ENCODE data around the gene CDX2.

Gene CDX2

DNA sequence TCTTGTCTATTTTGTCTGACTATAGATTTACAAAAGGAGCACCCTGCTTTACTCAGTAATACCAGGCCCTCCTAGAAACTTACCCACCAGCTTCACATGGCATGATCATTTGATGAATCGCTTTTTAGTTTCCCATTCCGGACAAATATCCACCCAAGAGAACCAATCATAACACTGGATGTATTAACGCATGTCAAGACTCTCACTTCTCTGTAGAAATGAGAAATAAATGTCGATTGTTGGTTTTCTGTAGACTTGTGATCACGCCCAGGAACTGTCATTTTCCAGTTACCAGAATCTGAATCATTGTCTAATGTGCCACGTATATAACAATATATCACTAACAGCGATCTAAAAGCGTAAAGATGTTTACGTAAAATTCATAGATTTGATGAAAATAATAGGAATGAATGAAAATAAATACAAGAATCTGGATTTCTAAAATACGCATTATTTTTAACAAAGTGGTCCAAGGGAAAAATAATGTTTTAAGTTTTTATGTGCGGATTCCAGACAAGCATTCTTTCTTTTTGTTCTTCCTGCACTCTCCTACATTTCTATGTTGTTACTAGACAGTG lies 14.0 kb downstream of the CDX2 start:
- no peak for DNase-seq (ENCODE audit: low read depth, low spot score)
- Histone ChIP-seq H3K36me3 (ENCODE audit: insufficient read depth, insufficient read length, low read length) (no peaks in the 10 kb centered on the region), H3K27me3 (ENCODE audit: insufficient read depth, insufficient read length) (peaks cover 94% of the 10 kb centered on the region), H3K9me3 (ENCODE audit: insufficient read depth, low read length) (peaks cover 21% of the 10 kb centered on the region), H3K4me3 (ENCODE audit: insufficient read length, low read depth) (no peak overlapping the region), H3K9ac (ENCODE audit: insufficient read length, low read depth) (no peak overlapping the region), H3K4me1 (ENCODE audit: insufficient read depth, insufficient read length) (no peaks in the 10 kb centered on the region)
- TF ChIP-seq SUZ12 (IDR thresholded peaks at IDR 0.05; ENCODE audit: extremely low read depth, insufficient read depth, insufficient read length) (no peak), YY1 (IDR thresholded peaks at IDR 0.05; ENCODE audit: insufficient read depth, insufficient read length) (no peak), ZNF274 (IDR thresholded peaks at IDR 0.05; ENCODE audit: low read depth, low read length) (no peak)

DNA sequence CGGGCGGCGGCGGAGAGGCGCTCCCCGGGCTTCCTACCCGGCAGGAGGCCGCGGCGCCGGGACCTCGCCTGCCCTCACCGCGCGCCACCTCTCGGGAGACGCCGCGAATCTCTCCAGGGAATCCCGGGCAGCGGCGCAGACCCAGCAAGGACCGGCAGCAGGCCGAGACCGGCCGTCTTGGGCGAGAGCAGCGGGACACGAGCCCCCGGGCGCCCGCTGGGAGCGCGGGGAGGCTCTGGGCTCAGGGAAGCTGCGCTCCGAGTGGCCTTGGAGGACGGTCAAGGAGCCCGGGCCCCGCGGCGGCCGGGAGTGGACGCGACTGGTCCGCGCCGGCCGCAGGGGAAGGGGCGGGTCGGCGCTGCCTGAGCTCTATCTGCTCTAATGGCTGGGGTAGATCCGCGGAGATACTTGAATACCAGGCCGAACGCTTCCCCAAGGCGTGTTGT lies 14.7 kb downstream of the CDX2 start:
- no peak for DNase-seq (ENCODE audit: low read depth, low spot score)
- Histone ChIP-seq H3K4me1 (ENCODE audit: insufficient read depth, insufficient read length) (no peaks in the 10 kb centered on the region), H3K4me3 (ENCODE audit: insufficient read length, low read depth) (peak overlapping the region; percentile 18), H3K9ac (ENCODE audit: insufficient read length, low read depth) (peak overlapping the region; percentile 21), H3K27me3 (ENCODE audit: insufficient read depth, insufficient read length) (peaks cover 94% of the 10 kb centered on the region), H3K36me3 (ENCODE audit: insufficient read depth, insufficient read length, low read length) (no peaks in the 10 kb centered on the region), H3K9me3 (ENCODE audit: insufficient read depth, low read length) (peaks cover 21% of the 10 kb centered on the region)
- no peak for TF ChIP-seq ZNF274 (IDR thresholded peaks at IDR 0.05; ENCODE audit: low read depth, low read length)
- TF ChIP-seq SUZ12 (IDR thresholded peaks at IDR 0.05; ENCODE audit: extremely low read depth, insufficient read depth, insufficient read length), result peak; percentile 60
- no peak for TF ChIP-seq YY1 (IDR thresholded peaks at IDR 0.05; ENCODE audit: insufficient read depth, insufficient read length)

DNA sequence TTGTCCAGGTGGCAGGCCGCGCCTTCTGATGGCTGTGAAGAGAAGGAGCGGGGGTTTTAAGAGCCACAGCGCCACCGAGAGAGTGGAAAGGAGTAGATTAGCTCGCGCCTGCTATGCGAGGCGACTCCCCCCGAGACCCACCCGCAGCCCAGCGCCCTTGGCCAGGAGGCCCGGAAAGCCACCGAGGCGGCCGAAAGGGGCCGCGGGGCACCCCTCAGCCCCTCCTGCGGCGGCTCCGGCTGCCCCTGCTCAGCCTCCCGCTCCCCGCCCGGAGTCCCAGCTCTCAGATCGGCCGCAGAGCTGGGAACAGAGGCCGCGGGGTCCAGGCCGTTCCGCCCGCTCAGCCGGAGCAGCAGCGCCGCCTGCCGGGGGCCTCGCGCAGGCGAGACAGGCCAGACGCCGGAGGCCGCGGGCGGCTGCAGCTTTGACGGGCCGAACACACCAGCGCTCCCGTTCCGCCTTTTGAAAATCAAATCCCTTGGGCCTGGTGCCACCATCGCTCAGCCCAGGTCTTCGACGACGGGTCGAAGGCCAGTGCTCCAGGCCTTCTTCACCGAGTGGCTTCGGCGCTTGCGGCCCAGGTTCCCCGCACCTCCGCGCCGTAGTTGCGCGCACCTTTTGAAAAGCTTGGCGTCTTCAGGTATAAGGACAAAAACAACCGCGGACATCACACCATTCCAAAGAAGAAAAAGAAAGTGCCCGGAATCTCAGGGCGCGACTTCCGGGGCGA lies 15.3 kb downstream of the CDX2 start:
- DNase-seq (ENCODE audit: low read depth, low spot score), result no peak
- H3K4me3 ChIP-seq (ENCODE audit: insufficient read length, low read depth), result peak overlapping the region; percentile 26
- peaks cover 93% of the 10 kb centered on the region for H3K27me3 ChIP-seq (ENCODE audit: insufficient read depth, insufficient read length)
- TF ChIP-seq SUZ12 (IDR thresholded peaks at IDR 0.05; ENCODE audit: extremely low read depth, insufficient read depth, insufficient read length) (no peak), ZNF274 (IDR thresholded peaks at IDR 0.05; ENCODE audit: low read depth, low read length) (no peak), YY1 (IDR thresholded peaks at IDR 0.05; ENCODE audit: insufficient read depth, insufficient read length) (no peak)
- peaks cover 21% of the 10 kb centered on the region for H3K9me3 ChIP-seq (ENCODE audit: insufficient read depth, low read length)
- H3K36me3 ChIP-seq (ENCODE audit: insufficient read depth, insufficient read length, low read length), result no peaks in the 10 kb centered on the region
- H3K4me1 ChIP-seq (ENCODE audit: insufficient read depth, insufficient read length), result no peaks in the 10 kb centered on the region
- no peak overlapping the region for H3K9ac ChIP-seq (ENCODE audit: insufficient read length, low read depth)

DNA sequence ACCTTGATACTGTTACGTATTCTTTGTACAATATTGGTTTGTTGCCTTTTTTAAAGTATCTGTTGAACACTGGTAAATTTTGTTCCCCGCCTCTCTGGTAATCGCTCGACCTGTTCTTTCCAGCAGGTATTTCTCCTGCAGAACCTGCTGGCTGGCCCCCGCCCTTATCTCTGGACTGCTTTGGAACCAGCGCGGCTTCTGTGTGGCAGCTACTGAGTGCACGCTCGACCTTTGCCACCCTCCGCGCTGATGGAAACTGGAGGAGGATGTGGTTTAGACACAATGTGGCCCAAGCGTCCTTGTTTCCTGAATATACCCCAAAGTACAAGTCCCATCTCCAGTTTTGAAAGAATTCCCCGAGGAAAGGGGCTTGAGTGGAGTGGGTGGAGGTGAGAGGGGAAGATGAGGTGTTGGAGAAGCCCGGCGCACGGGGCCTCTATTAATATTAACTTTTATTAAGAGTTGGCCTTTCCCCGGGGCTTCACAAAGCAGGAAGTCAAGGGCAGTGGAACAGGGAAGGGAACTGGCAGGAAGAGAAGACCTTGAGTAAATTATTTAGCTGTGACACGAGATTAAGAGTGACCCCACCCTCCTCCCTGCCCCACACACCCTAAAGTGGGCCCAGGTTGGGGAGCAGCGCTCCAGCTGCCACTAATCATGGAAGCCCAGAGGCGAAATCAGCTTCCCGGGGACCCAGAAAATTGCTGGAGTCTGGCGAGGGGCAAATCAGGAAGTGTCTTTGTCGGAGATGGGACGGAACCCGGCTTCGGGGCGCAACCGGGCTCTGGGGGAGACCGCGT lies 16.0 kb downstream of the CDX2 start:
- Histone ChIP-seq H3K4me1 (ENCODE audit: insufficient read depth, insufficient read length) (no peaks in the 10 kb centered on the region), H3K9ac (ENCODE audit: insufficient read length, low read depth) (no peak overlapping the region), H3K9me3 (ENCODE audit: insufficient read depth, low read length) (peaks cover 21% of the 10 kb centered on the region), H3K27me3 (ENCODE audit: insufficient read depth, insufficient read length) (peaks cover 89% of the 10 kb centered on the region), H3K36me3 (ENCODE audit: insufficient read depth, insufficient read length, low read length) (no peaks in the 10 kb centered on the region), H3K4me3 (ENCODE audit: insufficient read length, low read depth) (peak overlapping the region; percentile 26)
- no peak for TF ChIP-seq YY1 (IDR thresholded peaks at IDR 0.05; ENCODE audit: insufficient read depth, insufficient read length)
- no peak for TF ChIP-seq ZNF274 (IDR thresholded peaks at IDR 0.05; ENCODE audit: low read depth, low read length)
- no peak for TF ChIP-seq SUZ12 (IDR thresholded peaks at IDR 0.05; ENCODE audit: extremely low read depth, insufficient read depth, insufficient read length)
- no peak for DNase-seq (ENCODE audit: low read depth, low spot score)

DNA sequence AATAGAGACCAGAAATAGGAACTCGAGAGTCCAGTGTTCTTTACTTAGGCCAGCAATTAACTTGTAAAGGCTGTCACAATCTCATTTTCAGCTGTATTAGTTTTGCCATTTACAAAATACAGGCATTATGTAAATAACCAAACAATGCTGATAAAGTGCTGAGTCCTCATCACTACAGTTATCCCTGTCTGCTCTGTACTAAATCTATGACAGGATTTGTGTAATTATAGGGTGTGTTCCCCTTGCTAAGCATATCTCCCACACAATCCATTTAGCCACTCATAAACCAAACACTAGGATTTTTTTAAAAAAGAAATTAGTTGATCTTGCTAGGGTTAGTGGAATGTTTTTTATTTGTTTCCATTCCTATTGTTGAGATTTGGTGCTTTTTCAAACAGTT lies 26.1 kb downstream of the CDX2 start:
- no peaks in the 10 kb centered on the region for H3K4me1 ChIP-seq (ENCODE audit: insufficient read depth, insufficient read length)

DNA sequence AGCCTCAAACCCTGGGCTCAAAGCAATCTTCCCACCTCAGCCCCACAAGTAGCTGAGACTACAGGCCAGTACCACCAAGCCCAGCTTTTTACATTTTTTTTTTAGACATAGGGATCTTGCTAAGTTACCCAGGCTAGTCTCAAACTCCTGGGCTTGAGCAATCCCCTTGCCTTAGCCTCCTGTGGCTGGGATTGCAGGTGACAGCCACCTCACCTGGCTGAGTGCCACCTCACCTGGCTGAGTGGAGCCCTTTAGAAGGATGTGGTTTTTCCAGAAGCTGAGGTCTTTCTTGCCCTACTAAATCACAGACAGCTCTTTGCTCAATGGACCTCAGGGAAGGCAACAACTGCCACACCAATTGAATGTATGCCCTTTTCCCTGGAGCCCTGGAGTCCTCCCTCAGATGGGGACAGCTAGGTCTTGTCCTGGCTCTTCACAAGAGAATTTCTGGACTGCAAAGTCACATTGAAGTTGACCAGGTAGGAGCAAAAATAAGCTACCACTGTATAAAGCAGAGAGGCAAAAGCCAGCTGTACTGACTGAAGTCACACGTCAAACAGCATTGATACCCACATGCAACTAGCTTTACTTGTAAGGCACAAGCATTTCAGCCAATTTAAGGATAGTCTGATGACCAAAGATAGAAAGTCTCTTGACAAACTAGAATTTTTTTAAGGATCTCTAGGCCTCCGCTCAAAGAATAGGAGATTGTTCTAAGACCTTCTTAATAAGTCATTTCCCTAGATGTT lies 35.4 kb downstream of the CDX2 start:
- DNase-seq (ENCODE audit: low read depth, low spot score), result no peak
- TF ChIP-seq SUZ12 (IDR thresholded peaks at IDR 0.05; ENCODE audit: extremely low read depth, insufficient read depth, insufficient read length) (no peak), ZNF274 (IDR thresholded peaks at IDR 0.05; ENCODE audit: low read depth, low read length) (no peak), YY1 (IDR thresholded peaks at IDR 0.05; ENCODE audit: insufficient read depth, insufficient read length) (no peak)
- no peak overlapping the region for H3K9ac ChIP-seq (ENCODE audit: insufficient read length, low read depth)
- no peak overlapping the region for H3K4me3 ChIP-seq (ENCODE audit: insufficient read length, low read depth)
- no peaks in the 10 kb centered on the region for H3K9me3 ChIP-seq (ENCODE audit: insufficient read depth, low read length)
- peaks cover 40% of the 10 kb centered on the region for H3K27me3 ChIP-seq (ENCODE audit: insufficient read depth, insufficient read length)
- no peaks in the 10 kb centered on the region for H3K36me3 ChIP-seq (ENCODE audit: insufficient read depth, insufficient read length, low read length)
- H3K4me1 ChIP-seq (ENCODE audit: insufficient read depth, insufficient read length), result no peaks in the 10 kb centered on the region

More for the DNA sequence above, 26.1 kb downstream of the CDX2 start:
- no peak overlapping the region for H3K4me3 ChIP-seq (ENCODE audit: insufficient read length, low read depth)
- no peak for DNase-seq (ENCODE audit: low read depth, low spot score)
- no peaks in the 10 kb centered on the region for H3K36me3 ChIP-seq (ENCODE audit: insufficient read depth, insufficient read length, low read length)
- TF ChIP-seq ZNF274 (IDR thresholded peaks at IDR 0.05; ENCODE audit: low read depth, low read length), result no peak
- no peak for TF ChIP-seq SUZ12 (IDR thresholded peaks at IDR 0.05; ENCODE audit: extremely low read depth, insufficient read depth, insufficient read length)
- TF ChIP-seq YY1 (IDR thresholded peaks at IDR 0.05; ENCODE audit: insufficient read depth, insufficient read length), result no peak
- no peak overlapping the region for H3K9ac ChIP-seq (ENCODE audit: insufficient read length, low read depth)
- H3K9me3 ChIP-seq (ENCODE audit: insufficient read depth, low read length), result no peaks in the 10 kb centered on the region
- H3K27me3 ChIP-seq (ENCODE audit: insufficient read depth, insufficient read length), result peaks cover 37% of the 10 kb centered on the region

All from NT2/D1 (cell line).